IMR-90 (cell line): ENCODE results near the gene EEIG2. TPM values are rescaled to one million over a fixed set of nuclear protein-coding genes. Genes with fewer than 3 reads are reported as not detected.

Experiments used
- ATAC-seq: fragments of 200-7000 bp; cut with Tn5 transposase; 2 replicates; pipeline ENCODE4 v1.9.1; 2020; ENCODE audit warnings: low read depth, mild to moderate bottlenecking, moderate library complexity
- BruUV-seq: library from RNA; stranded (reverse); fragments of 400-500 nt; replicated peaks from 2 replicates; lab custom pipeline; 2021; lab: Mats Ljungman, UMichigan
- CTCF ChIA-PET: fragments of 300-600 bp; formaldehyde crosslinking; extraction: SDS; loops from one replicate; lab custom pipeline; 2021; ENCODE audit warnings: antibody characterized with exemption; lab: Yijun Ruan, JAX
- POLR2A ChIA-PET: fragments of 300-600 bp; sonication (Branson Sonifier 250); formaldehyde crosslinking; loops from one replicate; lab custom pipeline; 2022; ENCODE audit warnings: antibody characterized with exemption; ENCODE audit not compliant: unreplicated experiment; lab: Charles Lee
- DNase-seq: peaks from one replicate; pipeline ENCODE4 v3.0.0; 2013
- H2AFZ ChIP-seq: replicated peaks from 2 replicates; pipeline ENCODE3; 2013; ENCODE audit warnings: low read length, mild to moderate bottlenecking; ENCODE audit not compliant: poor library complexity
- H2AK5ac ChIP-seq: 2 replicates; pipeline ENCODE4 v1.6.1; 2013; ENCODE audit warnings: low read depth, low read length, inconsistent platforms
- H2AK9ac ChIP-seq: replicated peaks from 2 replicates; pipeline ENCODE3; 2013; ENCODE audit warnings: mild to moderate bottlenecking, low read depth, low read length, moderate library complexity; ENCODE audit not compliant: poor library complexity
- H2BK120ac ChIP-seq: 2 replicates; pipeline ENCODE4 v1.6.1; 2013; ENCODE audit warnings: low read depth, low read length, inconsistent platforms
- H2BK15ac ChIP-seq: 3 replicates; pipeline ENCODE4 v1.6.1; 2013; ENCODE audit warnings: low read depth, low read length, inconsistent platforms
- H2BK20ac ChIP-seq: 2 replicates; pipeline ENCODE4 v1.6.1; 2013; ENCODE audit warnings: low read depth, mild to moderate bottlenecking, inconsistent platforms, low read length, moderate library complexity
- H2BK5ac ChIP-seq: 2 replicates; pipeline ENCODE4 v1.6.1; 2013; ENCODE audit warnings: mild to moderate bottlenecking, low read depth, low read length, inconsistent platforms; ENCODE audit not compliant: poor library complexity, severe bottlenecking
- H3K14ac ChIP-seq: replicated peaks from 2 replicates; pipeline ENCODE4 v1.6.1; 2013; ENCODE audit warnings: low read depth, low read length, inconsistent platforms
- H3K18ac ChIP-seq: 2 replicates; pipeline ENCODE4 v1.6.1; 2013; ENCODE audit warnings: low read depth, low read length, control low read depth
- H3K23ac ChIP-seq: 2 replicates; pipeline ENCODE4 v1.6.1; 2013; ENCODE audit warnings: low read depth, low read length, inconsistent platforms
- H3K27ac ChIP-seq: 2 replicates; pipeline ENCODE4 v1.5.1; 2013; ENCODE audit warnings: mild to moderate bottlenecking, control low read depth, low read length; ENCODE audit not compliant: insufficient read depth
- H3K27me3 ChIP-seq: 2 replicates; pipeline ENCODE4 v1.6.1; 2013; ENCODE audit warnings: low read length; ENCODE audit not compliant: control insufficient read depth, insufficient read depth
- H3K36me3 ChIP-seq: 2 replicates; pipeline ENCODE4 v1.6.1; 2013; ENCODE audit warnings: low read length, mixed read lengths; ENCODE audit not compliant: control insufficient read depth, insufficient read depth
- H3K4ac ChIP-seq: 2 replicates; pipeline ENCODE4 v1.6.1; 2013; ENCODE audit warnings: low read depth, low read length, inconsistent platforms
- H3K4me1 ChIP-seq: 2 replicates; pipeline ENCODE4 v1.6.1; 2013; ENCODE audit warnings: low read length, mixed read lengths; ENCODE audit not compliant: control insufficient read depth, insufficient read depth
- H3K4me2 ChIP-seq: 2 replicates; pipeline ENCODE4 v1.6.1; 2013; ENCODE audit warnings: low read depth, mild to moderate bottlenecking, control low read depth, low read length, moderate library complexity
- H3K4me3 ChIP-seq: 2 replicates; pipeline ENCODE4 v1.5.1; 2013; ENCODE audit warnings: low read depth, mild to moderate bottlenecking, control low read depth, low read length, moderate library complexity; ENCODE audit not compliant: insufficient read depth
- H3K56ac ChIP-seq: 2 replicates; pipeline ENCODE4 v1.6.1; 2013; ENCODE audit warnings: low read length, inconsistent platforms; ENCODE audit not compliant: insufficient read depth; ENCODE audit errors: extremely low read depth
- H3K79me1 ChIP-seq, 2 experiments: 2 replicates each; pipeline ENCODE4 v1.6.1; 2013; ENCODE audit warnings: low read length in 2 of 2, inconsistent platforms in 1 of 2, low read depth in 1 of 2
- H3K9ac ChIP-seq: 2 replicates; pipeline ENCODE4 v1.6.1; 2013; ENCODE audit warnings: low read depth, low read length, control low read depth
- H3K9me1 ChIP-seq: 2 replicates; pipeline ENCODE4 v1.6.1; 2013; ENCODE audit warnings: low read length, inconsistent platforms; ENCODE audit not compliant: insufficient read depth
- H3K9me3 ChIP-seq: 2 replicates; pipeline ENCODE4 v1.6.1; 2013; ENCODE audit warnings: low read length; ENCODE audit not compliant: control insufficient read depth, insufficient read depth
- H4K20me1 ChIP-seq: 2 replicates; pipeline ENCODE4 v1.6.1; 2013; ENCODE audit warnings: low read length, inconsistent platforms; ENCODE audit not compliant: insufficient read depth
- H4K5ac ChIP-seq: 2 replicates; pipeline ENCODE4 v1.6.1; 2013; ENCODE audit warnings: mild to moderate bottlenecking, low read depth, low read length, control low read depth
- H4K8ac ChIP-seq, 2 experiments: 2 replicates each; pipeline ENCODE4 v1.6.1; 2013; ENCODE audit warnings: low read depth in 2 of 2, low read length in 2 of 2, control low read depth in 1 of 2, inconsistent platforms in 1 of 2
- H4K91ac ChIP-seq: 2 replicates; pipeline ENCODE4 v1.6.1; 2013; ENCODE audit warnings: low read depth, low read length, inconsistent platforms; ENCODE audit not compliant: insufficient read depth
- BHLHE40 ChIP-seq: fragments of 150-350 bp; IDR thresholded peaks from 2 replicates; pipeline ENCODE4 v1.6.1; 2016; ENCODE audit warnings: mild to moderate bottlenecking, low read depth, low read length
- CEBPB ChIP-seq: IDR thresholded peaks from 2 replicates; pipeline ENCODE4 v1.6.1; 2012; ENCODE audit warnings: low read depth, low read length, improper control_type of control experiment
- FOS ChIP-seq: fragments of 150-350 bp; IDR thresholded peaks from 2 replicates; pipeline ENCODE4 v1.6.1; 2016; ENCODE audit warnings: low read depth, low read length
- MAFK ChIP-seq: IDR thresholded peaks from 2 replicates; pipeline ENCODE4 v1.6.1; 2012; ENCODE audit warnings: low read depth, low read length, improper control_type of control experiment
- USF2 ChIP-seq: fragments of 150-350 bp; IDR thresholded peaks from 2 replicates; pipeline ENCODE4 v1.6.1; 2017; ENCODE audit warnings: mild to moderate bottlenecking, antibody characterized with exemption, low read length, low read depth
- WGBS, 2 experiments: methylation state at CpG; one replicate each; pipeline versions ENCODE4 v1.1.5 to v1.1.7; 2013; ENCODE audit warnings: missing lambda C conversion rate in 2 of 2; ENCODE audit not compliant: insufficient read length in 1 of 2; ENCODE audit errors: extremely low coverage in 2 of 2; 5-methylcytosine and 5-hydroxymethylcytosine counted together
- dilution Hi-C: fragments of 300-500 bp; cut with HindIII; formaldehyde crosslinking; loops from one replicate; pipeline ENCODE4 v1.14.3; 2018; ENCODE audit warnings: low sequenced_read_pairs; ENCODE audit not compliant: unreplicated experiment
- in situ Hi-C: fragments of 300-500 bp; cut with MboI; formaldehyde crosslinking; loops from 3 replicates; pipeline ENCODE4 v1.14.3; 2019; ENCODE audit warnings: low sequenced_read_pairs, inconsistent platforms, mixed read lengths
- intact Hi-C: fragments of 100-400 bp; cut with micrococcal nuclease; formaldehyde crosslinking; loops from 2 replicates; pipeline ENCODE4 v1.10.0; 2022
- polyA plus RNA-seq, 3 experiments: library from polyadenylated mRNA; depleted of rRNA; stranded (reverse); fragments of >200 nt; gene quantifications; 2 replicates each; pipeline ENCODE4 v1.2.3, GENCODE V29; 2012; ENCODE audit warnings: low replicate concordance in 1 of 3
- total RNA-seq: library from RNA; depleted of rRNA; stranded (reverse); fragments of >200 nt; gene quantifications from 2 replicates; pipeline ENCODE4 v1.2.3, GENCODE V29; 2012

Gene EEIG2
- total and polyA plus RNA-seq, 2 of the 4 experiments (the other 2 are of a cell fraction), result 1.7 to 4.8 TPM

GRCh38 chr1:108590957-108591356, 31.1 kb downstream of the EEIG2 start:
- Histone ChIP-seq H3K18ac (no peak overlapping the region), H2AK5ac (no peak overlapping the region), H2AFZ (no peak overlapping the region), H3K56ac (no peak overlapping the region), H3K9me1 (peaks cover 10% of the 10 kb centered on the region), H3K79me1 (peaks cover 15 to 25% of the 10 kb centered on the region in 2 experiments; a peak in 3 of 4 replicates), H2BK15ac (no peak overlapping the region), H3K27me3 (no peaks in the 10 kb centered on the region), H2BK120ac (no peak overlapping the region), H2AK9ac (no peak overlapping the region), H3K23ac (no peak overlapping the region), H2BK20ac (no peak overlapping the region), H3K14ac (no peak overlapping the region), H3K27ac (no peak overlapping the region), H3K4me3 (no peak overlapping the region), H4K8ac (no peak overlapping the region), H2BK5ac (no peak overlapping the region), H4K5ac (no peak overlapping the region), H3K4me2 (peak overlapping the region; percentile 62; the same call in 1 of the 2 replicates), H3K4me1 (peaks cover 8% of the 10 kb centered on the region), H3K4ac (no peak overlapping the region), H4K91ac (no peak overlapping the region), H3K9ac (no peak overlapping the region), H3K36me3 (no peaks in the 10 kb centered on the region), H4K20me1 (no peaks in the 10 kb centered on the region), H3K9me3 (no peaks in the 10 kb centered on the region)
- dilution Hi-C loops, result no loop called here
- TF ChIP-seq FOS (peak; percentile 68), USF2 (no peak), MAFK (no peak), BHLHE40 (peak; percentile 22; the same call in 1 of the 2 replicates), CEBPB (peak; percentile 92)
- ChIA-PET CTCF (no interaction called here), POLR2A (no interaction called here)
- DNase-seq (peak; percentile 95), ATAC-seq (peak; percentile 72)
- BruUV-seq, result no TSS peak
- intact Hi-C loops, result no loop called here
- WGBS, 2 experiments, result no CpG with 5 or more reads among the region's 3 CpGs
- in situ Hi-C loops, result no loop called here
